ENCODE measurements around the gene VDR. TPM values are rescaled to one million over a fixed set of nuclear protein-coding genes. Genes with fewer than 3 reads are reported as not detected.

VDR gene
- total RNA-seq, 1 donor from 2014 or later: not detected

GRCh38 chr12:47823422-47824086, 81.2 kb downstream of the VDR start:
- Mint-ChIP-seq H3K4me3 (ENCODE audit: unreplicated experiment) (no peak overlapping the region), H3K4me1 (ENCODE audit: low read depth, unreplicated experiment) (peaks cover 17% of the 10 kb centered on the region), H3K27ac (ENCODE audit: unreplicated experiment) (no peak overlapping the region), H3K36me3 (ENCODE audit: unreplicated experiment) (no peaks in the 10 kb centered on the region), H3K27me3 (ENCODE audit: unreplicated experiment) (peaks cover 10% of the 10 kb centered on the region), H3K9me3 (ENCODE audit: unreplicated experiment) (peaks cover 12% of the 10 kb centered on the region)
- DNase-seq: no peak
- TF ChIP-seq CTCF (IDR thresholded peaks at IDR 0.05; ENCODE audit: partially characterized antibody, unreplicated experiment): no peak

GRCh38 chr12:47822863-47823262, 81.9 kb downstream of the VDR start:
- DNase-seq: no peak

GRCh38 chr12:47822401-47822800, 82.4 kb downstream of the VDR start:
- Mint-ChIP-seq H3K4me3 (ENCODE audit: unreplicated experiment) (no peak overlapping the region), H3K36me3 (ENCODE audit: unreplicated experiment) (no peaks in the 10 kb centered on the region), H3K9me3 (ENCODE audit: unreplicated experiment) (peaks cover 12% of the 10 kb centered on the region), H3K27ac (ENCODE audit: unreplicated experiment) (no peak overlapping the region), H3K27me3 (ENCODE audit: unreplicated experiment) (peaks cover 18% of the 10 kb centered on the region), H3K4me1 (ENCODE audit: low read depth, unreplicated experiment) (peaks cover 19% of the 10 kb centered on the region)
- no peak for DNase-seq
- TF ChIP-seq CTCF (IDR thresholded peaks at IDR 0.05; ENCODE audit: partially characterized antibody, unreplicated experiment): no peak

More at GRCh38 chr12:47822863-47823262, 81.9 kb downstream of the VDR start:
- Mint-ChIP-seq H3K9me3 (ENCODE audit: unreplicated experiment) (peaks cover 12% of the 10 kb centered on the region), H3K36me3 (ENCODE audit: unreplicated experiment) (no peaks in the 10 kb centered on the region), H3K27me3 (ENCODE audit: unreplicated experiment) (peaks cover 17% of the 10 kb centered on the region), H3K4me1 (ENCODE audit: low read depth, unreplicated experiment) (peaks cover 18% of the 10 kb centered on the region), H3K4me3 (ENCODE audit: unreplicated experiment) (no peak overlapping the region), H3K27ac (ENCODE audit: unreplicated experiment) (no peak overlapping the region)
- no peak for TF ChIP-seq CTCF (IDR thresholded peaks at IDR 0.05; ENCODE audit: partially characterized antibody, unreplicated experiment)

GRCh38 chr12:47821346-47821706, 83.5 kb downstream of the VDR start:
- H3K27ac Mint-ChIP-seq (ENCODE audit: unreplicated experiment): no peak overlapping the region
- DNase-seq: no peak
- peaks cover 16% of the 10 kb centered on the region for H3K9me3 Mint-ChIP-seq (ENCODE audit: unreplicated experiment)
- H3K36me3 Mint-ChIP-seq (ENCODE audit: unreplicated experiment): no peaks in the 10 kb centered on the region
- H3K4me3 Mint-ChIP-seq (ENCODE audit: unreplicated experiment): peak overlapping the region; percentile 91
- TF ChIP-seq CTCF (IDR thresholded peaks at IDR 0.05; ENCODE audit: partially characterized antibody, unreplicated experiment): no peak
- H3K27me3 Mint-ChIP-seq (ENCODE audit: unreplicated experiment): peaks cover 18% of the 10 kb centered on the region
- H3K4me1 Mint-ChIP-seq (ENCODE audit: low read depth, unreplicated experiment): peaks cover 22% of the 10 kb centered on the region

- no peak for TF ChIP-seq CTCF (IDR thresholded peaks at IDR 0.05; ENCODE audit: partially characterized antibody, unreplicated experiment)
- Mint-ChIP-seq H3K9me3 (ENCODE audit: unreplicated experiment) (peaks cover 16% of the 10 kb centered on the region), H3K27ac (ENCODE audit: unreplicated experiment) (peak overlapping the region; percentile 90), H3K36me3 (ENCODE audit: unreplicated experiment) (no peaks in the 10 kb centered on the region), H3K4me1 (ENCODE audit: low read depth, unreplicated experiment) (peaks cover 24% of the 10 kb centered on the region), H3K27me3 (ENCODE audit: unreplicated experiment) (peaks cover 18% of the 10 kb centered on the region), H3K4me3 (ENCODE audit: unreplicated experiment) (peak overlapping the region; percentile 91)
- DNase-seq: no peak
These were observed 84.0 kb downstream of the VDR start for GRCh38 chr12:47820631-47821345.
